Measurements from ENCODE around the gene PIGX. TPM values are rescaled to one million over a fixed set of nuclear protein-coding genes. Genes with fewer than 3 reads are reported as not detected.
"Not testable (repeated sequence)": the region's sequence is repeated elsewhere in the genome, so short reads cannot be mapped to it uniquely, and the experiment has no call there.

PIGX gene
- total RNA-seq, 1 donor from 2014 or later: 15.6 TPM

DNA sequence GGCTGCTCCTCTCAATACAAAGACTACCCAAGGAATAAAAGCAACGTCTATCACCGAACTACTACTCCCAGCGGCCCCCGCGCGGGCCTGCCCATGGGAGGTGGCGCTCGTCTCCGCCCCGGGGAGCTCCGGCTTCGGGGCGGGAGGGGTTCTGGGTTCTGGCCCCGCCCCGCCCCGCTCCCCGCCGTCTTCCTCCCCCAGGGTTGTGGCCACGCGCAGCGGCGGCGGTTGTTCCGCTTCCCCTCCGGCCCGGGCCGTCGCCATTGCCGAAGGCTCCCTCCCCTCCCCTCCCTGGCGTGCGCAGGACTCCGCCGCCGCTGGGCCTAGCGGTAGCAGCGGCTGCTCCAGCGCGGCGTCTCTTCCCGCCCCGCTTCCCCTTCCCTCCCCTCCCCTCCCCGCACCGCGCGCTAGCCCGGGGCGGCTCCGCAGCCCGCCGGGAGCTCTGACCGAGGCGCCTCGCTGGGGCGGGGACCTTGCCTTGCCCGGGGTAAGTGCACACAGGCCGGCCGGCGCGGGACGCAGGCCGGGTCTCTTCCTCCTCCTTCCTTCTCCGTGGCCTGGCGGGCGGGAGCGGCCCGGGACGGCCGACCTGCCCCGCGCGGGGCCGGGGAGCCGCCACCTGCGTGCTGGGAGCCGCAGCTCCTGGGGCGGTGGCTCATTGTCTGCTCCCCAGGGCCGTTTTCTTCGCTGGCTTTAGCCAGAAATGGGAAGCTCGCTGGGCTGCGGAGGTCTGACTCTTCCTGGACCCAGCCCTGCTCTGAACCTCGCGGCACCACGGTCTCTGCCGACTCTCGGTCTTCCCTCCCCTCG lies 27.7 kb downstream of the PIGX start, which contains the start of gene PAK2:
Gene PAK2 (plus strand): TSS at position 187 of the 810 bp plus-strand sequence. CDS start 42,790 bp downstream, outside the sequence.
- TF ChIP-seq, protein P1, sequence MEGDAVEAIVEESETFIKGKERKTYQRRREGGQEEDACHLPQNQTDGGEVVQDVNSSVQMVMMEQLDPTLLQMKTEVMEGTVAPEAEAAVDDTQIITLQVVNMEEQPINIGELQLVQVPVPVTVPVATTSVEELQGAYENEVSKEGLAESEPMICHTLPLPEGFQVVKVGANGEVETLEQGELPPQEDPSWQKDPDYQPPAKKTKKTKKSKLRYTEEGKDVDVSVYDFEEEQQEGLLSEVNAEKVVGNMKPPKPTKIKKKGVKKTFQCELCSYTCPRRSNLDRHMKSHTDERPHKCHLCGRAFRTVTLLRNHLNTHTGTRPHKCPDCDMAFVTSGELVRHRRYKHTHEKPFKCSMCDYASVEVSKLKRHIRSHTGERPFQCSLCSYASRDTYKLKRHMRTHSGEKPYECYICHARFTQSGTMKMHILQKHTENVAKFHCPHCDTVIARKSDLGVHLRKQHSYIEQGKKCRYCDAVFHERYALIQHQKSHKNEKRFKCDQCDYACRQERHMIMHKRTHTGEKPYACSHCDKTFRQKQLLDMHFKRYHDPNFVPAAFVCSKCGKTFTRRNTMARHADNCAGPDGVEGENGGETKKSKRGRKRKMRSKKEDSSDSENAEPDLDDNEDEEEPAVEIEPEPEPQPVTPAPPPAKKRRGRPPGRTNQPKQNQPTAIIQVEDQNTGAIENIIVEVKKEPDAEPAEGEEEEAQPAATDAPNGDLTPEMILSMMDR (IDR thresholded peaks at IDR 0.05; ENCODE audit: borderline replicate concordance): peak; percentile 31
- H3K4me1 ChIP-seq: peaks cover 43% of the 10 kb centered on the region
- no peaks in the 10 kb centered on the region for H3K27me3 ChIP-seq (ENCODE audit: low read depth)
- intact Hi-C loops (cut with micrococcal nuclease): no loop called here
- peak; percentile 95 for DNase-seq
- H3K27ac ChIP-seq (replicated peaks): peak within 1 kb of the TSS; percentile 96
- H3K4me3 ChIP-seq: peak within 1 kb of the TSS; percentile 79
- no peaks in the 10 kb centered on the region for H3K9me3 ChIP-seq (replicated peaks)
- peaks cover 3% of the 10 kb centered on the region for H3K36me3 ChIP-seq

DNA sequence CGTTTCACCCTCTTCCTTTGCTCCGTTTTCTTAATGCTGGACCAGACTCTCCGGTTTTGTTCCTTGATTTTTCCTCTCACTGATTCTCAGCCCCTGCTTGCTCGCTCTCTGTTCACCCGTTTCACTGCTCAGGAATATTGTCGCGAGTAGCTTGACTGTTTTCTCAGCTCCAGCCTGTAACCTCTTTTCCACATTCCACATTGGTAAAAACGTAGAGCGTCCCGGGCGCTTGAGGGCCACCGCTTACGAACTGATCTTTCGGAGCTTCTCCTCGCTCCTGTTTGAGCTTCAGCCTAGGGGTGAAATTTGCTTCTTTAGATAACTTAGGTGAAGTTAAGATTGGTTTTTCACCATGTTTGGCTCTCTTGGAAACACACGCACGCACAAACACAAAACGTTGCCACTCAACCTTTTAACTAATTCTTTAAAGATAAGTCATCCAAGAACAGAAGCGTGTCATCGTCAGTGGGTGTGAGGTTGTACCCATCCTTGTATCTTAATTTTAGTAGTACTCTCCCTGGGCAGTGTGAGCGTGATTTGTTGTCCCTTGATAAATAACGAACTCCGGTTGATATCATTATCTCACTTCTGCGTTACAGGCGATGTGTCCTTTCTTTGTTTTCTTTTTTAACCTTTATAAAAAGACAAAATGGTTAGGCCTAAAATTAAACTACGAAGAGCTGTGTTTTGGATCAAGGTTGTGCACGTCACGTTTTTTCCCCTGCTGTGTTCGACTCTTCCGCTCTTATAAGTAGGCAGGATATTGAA lies 28.5 kb downstream of the PIGX start:
- Histone ChIP-seq H3K36me3 (peaks cover 3% of the 10 kb centered on the region), H3K4me3 (peak overlapping the region; percentile 79), H3K27ac (replicated peaks) (peak overlapping the region; percentile 96), H3K4me1 (peaks cover 43% of the 10 kb centered on the region), H3K27me3 (ENCODE audit: low read depth) (no peaks in the 10 kb centered on the region), H3K9me3 (replicated peaks) (no peaks in the 10 kb centered on the region)
- TF ChIP-seq, protein P1 (IDR thresholded peaks at IDR 0.05; ENCODE audit: borderline replicate concordance): no peak
- intact Hi-C loops (cut with micrococcal nuclease): no loop called here
- DNase-seq: peak; percentile 17

DNA sequence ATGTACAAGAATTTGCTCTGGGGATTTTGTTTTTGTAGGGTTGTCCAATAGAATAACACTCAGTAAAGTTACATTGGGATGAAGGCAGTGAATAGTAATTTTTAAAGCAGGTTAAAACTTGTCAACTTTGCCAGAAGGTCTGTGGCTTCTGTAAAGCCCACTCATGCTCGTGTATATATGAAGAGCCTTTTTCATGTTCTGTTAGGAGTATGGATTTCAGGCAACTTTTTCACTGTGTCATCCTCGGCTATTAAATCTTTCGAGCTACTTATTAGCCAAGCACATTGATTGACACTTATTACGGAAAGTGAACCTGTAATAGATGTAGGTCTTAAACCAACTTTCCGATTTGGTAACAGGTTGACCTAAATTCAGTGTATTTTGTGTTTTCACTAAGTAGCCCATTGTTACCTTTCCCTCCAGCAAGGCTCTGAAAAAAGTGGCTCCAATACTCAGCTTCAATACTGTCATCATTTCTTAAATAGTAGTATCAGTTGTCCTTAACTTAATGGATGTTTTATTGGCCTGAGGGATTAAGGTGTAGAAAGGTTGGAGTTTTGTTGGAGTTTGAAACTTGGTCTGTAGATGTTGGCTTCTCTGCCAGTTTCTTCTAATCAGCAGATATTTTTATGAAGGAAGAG lies 29.2 kb downstream of the PIGX start:
- no peak for DNase-seq
- Histone ChIP-seq H3K4me3 (peak overlapping the region; percentile 79), H3K27ac (replicated peaks) (peak overlapping the region; percentile 96), H3K4me1 (peaks cover 43% of the 10 kb centered on the region), H3K27me3 (ENCODE audit: low read depth) (no peaks in the 10 kb centered on the region), H3K9me3 (replicated peaks) (no peaks in the 10 kb centered on the region), H3K36me3 (peaks cover 6% of the 10 kb centered on the region)
- TF ChIP-seq, protein P1 (IDR thresholded peaks at IDR 0.05; ENCODE audit: borderline replicate concordance): no peak
- intact Hi-C loops (cut with micrococcal nuclease): no loop called here

DNA sequence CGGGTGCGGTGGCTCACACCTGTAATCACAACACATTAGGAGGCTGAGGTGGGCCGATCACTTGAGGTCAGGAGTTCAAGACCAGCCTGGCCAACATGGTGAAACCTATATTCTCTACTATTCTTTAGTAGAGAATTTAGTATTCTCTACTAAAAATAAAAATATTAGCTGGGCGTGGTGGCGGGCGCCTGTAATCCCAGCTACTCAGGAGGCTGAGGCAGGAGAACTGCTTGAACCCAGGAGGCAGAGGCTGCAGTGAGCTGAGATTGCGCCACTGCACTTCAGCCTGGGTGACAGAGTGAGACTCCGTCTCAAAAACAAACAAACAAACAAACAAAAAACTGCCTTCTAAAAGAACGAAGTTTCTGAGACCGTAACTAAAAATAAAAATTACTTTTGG lies 31.4 kb downstream of the PIGX start:
- intact Hi-C loops (cut with micrococcal nuclease); H3K9me3 ChIP-seq (replicated peaks); H3K36me3 ChIP-seq; H3K27me3 ChIP-seq (ENCODE audit: low read depth); DNase-seq; H3K27ac ChIP-seq (replicated peaks); H3K4me3 ChIP-seq: not testable (repeated sequence)
- peaks cover 47% of the 10 kb centered on the region for H3K4me1 ChIP-seq

DNA sequence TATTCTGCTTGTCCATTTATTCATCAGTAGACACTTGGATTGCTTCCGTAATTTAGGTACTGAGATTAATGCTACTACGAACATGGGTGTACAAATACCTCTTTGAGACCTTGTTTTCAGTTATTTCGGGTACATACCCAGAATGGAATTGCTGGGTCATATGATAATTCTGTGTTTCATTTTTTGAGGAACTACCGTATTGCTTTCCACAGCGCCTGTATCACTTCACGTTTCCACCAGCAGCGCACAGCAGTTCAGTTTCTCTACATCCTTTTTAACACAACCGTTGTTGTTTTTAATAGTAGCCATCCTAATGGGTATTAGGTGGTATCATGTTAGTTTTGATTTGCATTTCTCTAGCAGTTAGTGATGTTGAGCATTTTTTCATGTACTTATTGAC lies 36.9 kb downstream of the PIGX start:
- DNase-seq: no peak
- Histone ChIP-seq H3K36me3 (peaks cover 4% of the 10 kb centered on the region), H3K4me3 (no peak overlapping the region), H3K4me1 (peaks cover 14% of the 10 kb centered on the region), H3K27me3 (ENCODE audit: low read depth) (no peaks in the 10 kb centered on the region), H3K27ac (replicated peaks) (no peak overlapping the region), H3K9me3 (replicated peaks) (peaks cover 4% of the 10 kb centered on the region)
- intact Hi-C loops (cut with micrococcal nuclease): no loop called here
- TF ChIP-seq, protein P1 (IDR thresholded peaks at IDR 0.05; ENCODE audit: borderline replicate concordance): no peak
